Activated naive CD8-positive, alpha-beta T cell treated with anti-CD3 and anti-CD28 coated beads for 36 hours (primary cell): ENCODE measurements around the gene TBC1D22A. TPM values are rescaled to one million over a fixed set of nuclear protein-coding genes. Genes with fewer than 3 reads are reported as not detected.

Source experiments
- DNase-seq: peaks from one replicate; pipeline ENCODE4 v3.0.0; 2021
- H3K27ac Mint-ChIP-seq: one replicate; pipeline ENCODE4 v1.8.0; 2022; ENCODE audit warnings: mild to moderate bottlenecking, moderate library complexity, mixed read lengths
- H3K27me3 Mint-ChIP-seq: one replicate; pipeline ENCODE4 v1.8.0; 2022; ENCODE audit warnings: mild to moderate bottlenecking, mixed read lengths
- H3K36me3 Mint-ChIP-seq: one replicate; pipeline ENCODE4 v1.8.0; 2021; ENCODE audit warnings: mild to moderate bottlenecking, mixed read lengths
- H3K4me1 Mint-ChIP-seq: one replicate; pipeline ENCODE4 v1.8.0; 2021; ENCODE audit warnings: mixed read lengths
- H3K4me3 Mint-ChIP-seq: one replicate; pipeline ENCODE4 v1.8.0; 2022; ENCODE audit warnings: mild to moderate bottlenecking, moderate library complexity, mixed read lengths
- H3K9me3 Mint-ChIP-seq: one replicate; pipeline ENCODE4 v1.8.0; 2022; ENCODE audit warnings: mixed read lengths
- total RNA-seq, 2 experiments: library from RNA; stranded (reverse); gene quantifications; one replicate each; pipeline ENCODE4 v1.2.3, GENCODE V29; 2021

Gene TBC1D22A
- total RNA-seq, 2 experiments from 2014 or later: 42.1 to 42.4 TPM

DNA sequence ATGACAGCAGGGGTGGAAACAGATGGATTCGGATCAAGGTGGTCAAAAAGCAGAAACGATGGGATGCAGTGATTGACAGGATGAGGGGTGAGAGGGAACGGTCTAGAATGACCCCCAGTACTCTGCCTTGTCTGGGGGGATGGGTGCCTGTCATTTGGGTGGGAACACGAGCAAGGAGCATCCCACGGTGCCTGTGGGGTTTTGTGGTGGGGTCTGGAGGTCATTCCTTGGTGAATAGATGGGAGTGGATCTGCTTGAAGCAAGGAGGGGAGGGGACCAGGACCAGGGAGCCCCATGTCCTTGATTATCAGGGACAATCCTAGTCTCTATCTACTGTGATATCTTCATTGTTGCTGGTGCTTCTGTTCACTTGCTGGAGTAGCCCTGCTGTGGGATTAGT lies 16.3 kb upstream of the TBC1D22A start:
- Mint-ChIP-seq H3K36me3 (no peaks in the 10 kb centered on the region), H3K27me3 (no peaks in the 10 kb centered on the region), H3K4me1 (peaks cover 22% of the 10 kb centered on the region), H3K27ac (no peak overlapping the region), H3K4me3 (no peak overlapping the region), H3K9me3 (peaks cover 7% of the 10 kb centered on the region)
- DNase-seq: no peak

DNA sequence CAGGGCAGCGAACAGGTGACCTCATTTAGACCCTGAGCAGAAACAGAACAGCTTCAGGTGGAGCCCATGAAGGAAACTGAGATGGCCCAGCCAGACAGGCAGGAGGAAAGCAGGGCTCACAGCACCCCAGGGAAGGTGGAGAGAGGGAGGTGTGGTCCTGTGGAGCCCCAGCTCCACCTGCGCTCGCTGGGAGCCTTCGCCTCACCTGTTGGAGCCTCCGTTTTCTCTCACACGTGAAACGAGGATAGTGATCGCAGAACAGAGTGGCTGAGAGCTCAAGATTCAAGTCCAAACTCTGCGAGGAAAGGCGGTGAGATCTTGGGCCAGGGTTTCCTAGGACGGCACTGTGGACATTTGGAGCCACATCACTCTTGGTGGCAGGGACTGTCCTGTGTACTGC lies 15.8 kb upstream of the TBC1D22A start:
- DNase-seq: no peak
- no peaks in the 10 kb centered on the region for H3K27me3 Mint-ChIP-seq
- no peak overlapping the region for H3K27ac Mint-ChIP-seq
- H3K36me3 Mint-ChIP-seq: no peaks in the 10 kb centered on the region
- no peak overlapping the region for H3K4me3 Mint-ChIP-seq
- peaks cover 22% of the 10 kb centered on the region for H3K4me1 Mint-ChIP-seq
- peaks cover 7% of the 10 kb centered on the region for H3K9me3 Mint-ChIP-seq

DNA sequence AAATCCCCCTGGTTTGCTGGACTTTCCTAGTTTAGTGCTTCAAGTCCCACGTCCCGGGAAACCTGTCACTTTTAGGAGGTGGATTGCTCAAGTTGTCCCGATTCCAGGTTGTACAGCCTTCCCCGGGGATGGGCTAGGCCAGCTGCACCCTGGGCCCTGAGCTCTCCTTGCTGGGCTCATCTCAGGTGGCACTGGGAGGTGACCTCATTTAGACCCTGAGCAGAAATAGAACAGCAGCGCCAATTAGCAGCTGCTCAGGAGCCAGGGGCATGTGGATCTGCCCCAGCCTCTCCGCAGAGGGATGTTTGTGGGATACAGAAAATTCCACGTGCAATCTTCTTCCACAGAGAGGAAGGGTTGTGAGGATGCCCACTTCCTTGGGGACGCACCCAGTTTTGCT lies 14.8 kb upstream of the TBC1D22A start:
- H3K36me3 Mint-ChIP-seq: no peaks in the 10 kb centered on the region
- H3K9me3 Mint-ChIP-seq: peaks cover 6% of the 10 kb centered on the region
- H3K4me3 Mint-ChIP-seq: no peak overlapping the region
- H3K4me1 Mint-ChIP-seq: peaks cover 22% of the 10 kb centered on the region
- H3K27me3 Mint-ChIP-seq: no peaks in the 10 kb centered on the region
- H3K27ac Mint-ChIP-seq: no peak overlapping the region
- no peak for DNase-seq

DNA sequence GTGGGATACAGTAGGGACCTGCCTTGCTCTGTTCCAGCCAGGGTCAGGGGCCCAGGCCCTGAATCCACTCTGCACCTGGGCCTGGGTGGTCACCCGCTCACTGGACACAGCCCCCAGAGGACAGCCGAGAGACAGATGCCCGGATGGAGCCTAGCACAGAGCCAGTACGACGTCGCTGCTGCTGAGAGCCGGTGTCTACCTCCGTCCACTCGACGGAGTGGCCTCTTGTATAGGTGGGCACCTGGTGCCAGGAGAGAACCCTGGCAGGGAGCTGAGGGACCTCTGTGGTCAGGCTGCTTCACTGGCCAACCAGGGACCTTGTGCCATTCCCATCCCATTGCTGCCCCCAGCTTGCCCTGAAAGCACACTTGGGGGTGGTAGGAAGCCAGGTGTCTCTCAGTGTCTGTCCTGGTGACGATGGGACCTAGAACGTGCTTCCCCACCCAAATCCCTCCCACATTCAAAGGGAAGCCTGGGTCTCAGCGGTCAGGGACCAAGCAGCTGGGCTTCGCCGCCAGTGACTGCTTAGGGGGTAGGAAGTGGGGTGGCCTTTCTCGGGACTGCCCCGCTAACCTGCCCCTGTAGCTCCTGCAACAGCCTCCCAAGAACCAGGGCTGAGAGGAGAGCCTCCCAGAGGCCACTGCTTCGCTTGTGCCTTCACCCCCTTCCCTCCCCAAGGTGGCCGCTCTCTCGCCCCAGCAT lies 14.1 kb upstream of the TBC1D22A start:
- Mint-ChIP-seq H3K36me3 (no peaks in the 10 kb centered on the region), H3K27ac (peak overlapping the region; percentile 81), H3K4me1 (peaks cover 22% of the 10 kb centered on the region), H3K27me3 (no peaks in the 10 kb centered on the region), H3K4me3 (no peak overlapping the region), H3K9me3 (no peaks in the 10 kb centered on the region)
- no peak for DNase-seq

DNA sequence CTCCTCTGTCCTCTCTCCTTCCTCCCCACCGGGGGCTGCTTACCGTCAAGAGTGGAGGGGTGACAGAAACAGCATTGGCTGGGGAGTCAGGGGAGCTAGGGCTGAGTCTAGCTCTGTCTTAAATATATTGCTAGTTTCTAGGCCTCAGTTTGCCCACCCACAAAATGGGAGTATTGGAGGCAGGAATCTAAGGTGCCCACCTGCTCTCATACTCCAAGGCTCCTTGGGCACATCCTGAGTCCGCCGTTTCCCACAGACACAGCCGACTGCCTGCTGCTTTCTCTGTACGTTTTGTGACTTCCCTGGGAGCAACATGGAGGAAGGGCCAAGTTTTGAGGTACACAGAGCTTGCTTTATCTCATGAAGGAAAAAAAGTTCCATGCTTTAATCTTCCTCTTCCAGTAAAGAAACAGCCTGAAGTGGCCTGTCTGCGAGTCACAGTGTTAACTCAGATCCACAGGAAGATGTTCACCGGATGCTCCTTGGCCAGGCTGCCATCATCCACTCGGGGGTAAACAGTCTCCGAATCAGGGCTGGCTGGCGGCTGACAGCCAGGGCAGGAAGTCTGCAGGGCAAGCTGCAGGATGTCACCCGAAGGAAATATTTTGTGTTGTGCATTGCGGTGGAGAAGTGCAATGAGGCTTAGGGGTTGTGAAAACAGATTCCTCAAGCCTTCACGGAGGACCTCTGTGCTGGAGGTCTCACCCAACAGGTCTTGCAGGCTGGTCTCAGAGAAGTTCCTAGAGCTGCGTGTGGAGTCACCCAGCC lies 13.4 kb upstream of the TBC1D22A start:
- DNase-seq: peak; percentile 46
- H3K27me3 Mint-ChIP-seq: no peaks in the 10 kb centered on the region
- peak overlapping the region; percentile 57 for H3K4me3 Mint-ChIP-seq
- peaks cover 23% of the 10 kb centered on the region for H3K4me1 Mint-ChIP-seq
- H3K27ac Mint-ChIP-seq: peak overlapping the region; percentile 81
- no peaks in the 10 kb centered on the region for H3K9me3 Mint-ChIP-seq
- no peaks in the 10 kb centered on the region for H3K36me3 Mint-ChIP-seq

DNA sequence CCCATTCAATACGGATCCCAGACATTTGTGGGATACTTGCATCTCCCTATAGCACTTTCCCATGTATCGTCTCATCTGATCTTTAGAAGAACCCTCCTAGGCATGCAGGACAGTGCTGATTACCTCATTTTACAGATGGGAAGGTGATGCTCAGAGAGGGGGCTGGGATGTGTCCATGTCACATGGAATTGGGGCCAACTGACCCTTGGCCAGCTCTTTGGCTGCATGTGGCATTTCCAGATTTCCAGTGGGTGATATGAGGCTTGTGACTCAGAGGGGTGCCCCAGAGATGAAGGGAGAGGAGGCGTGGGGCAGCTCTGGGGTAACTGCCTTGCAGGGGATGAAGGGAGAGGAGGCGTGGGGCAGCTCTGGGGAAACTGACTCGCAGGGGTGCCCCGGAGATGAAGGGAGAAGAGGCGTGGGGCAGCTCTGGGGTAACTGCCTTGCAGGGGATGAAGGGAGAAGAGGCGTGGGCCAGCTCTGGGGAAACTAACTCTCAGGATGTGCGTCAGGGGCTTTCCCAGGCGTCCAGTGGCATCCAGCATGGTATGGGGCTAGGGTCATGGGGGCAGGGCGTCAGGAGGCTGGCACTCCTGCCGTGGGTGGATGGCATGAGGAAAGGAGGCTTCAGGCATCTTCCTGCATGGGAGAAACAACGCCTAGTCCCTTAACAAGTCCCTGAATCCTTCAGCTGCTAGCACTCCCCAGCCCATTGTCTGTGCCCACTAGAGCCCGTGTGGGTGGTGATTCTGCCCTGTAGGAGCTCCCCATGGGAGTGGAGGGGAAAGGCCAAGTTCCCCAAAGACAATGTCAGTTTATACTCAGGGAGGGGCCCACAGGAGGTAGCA lies 12.5 kb upstream of the TBC1D22A start:
- Mint-ChIP-seq H3K4me3 (peak overlapping the region; percentile 57), H3K36me3 (no peaks in the 10 kb centered on the region), H3K9me3 (no peaks in the 10 kb centered on the region), H3K27me3 (no peaks in the 10 kb centered on the region), H3K27ac (peak overlapping the region; percentile 81), H3K4me1 (peaks cover 27% of the 10 kb centered on the region)
- no peak for DNase-seq

DNA sequence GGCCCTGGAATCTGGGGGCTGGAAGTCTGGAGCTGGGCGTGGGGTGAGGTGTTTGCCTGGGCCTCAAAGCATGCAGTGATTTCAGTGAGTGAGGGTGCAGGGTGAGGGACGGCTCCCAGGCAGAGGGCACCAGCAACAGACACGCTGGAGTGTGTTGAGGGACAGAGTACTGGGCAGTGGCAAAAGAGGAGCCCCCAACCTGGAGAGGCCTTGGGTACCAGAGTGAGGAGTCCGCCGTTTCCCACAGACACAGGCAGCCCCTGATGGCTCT lies 12.0 kb upstream of the TBC1D22A start:
- DNase-seq: no peak
- no peak overlapping the region for H3K27ac Mint-ChIP-seq
- H3K4me3 Mint-ChIP-seq: no peak overlapping the region
- peaks cover 27% of the 10 kb centered on the region for H3K4me1 Mint-ChIP-seq
- H3K36me3 Mint-ChIP-seq: no peaks in the 10 kb centered on the region
- no peaks in the 10 kb centered on the region for H3K9me3 Mint-ChIP-seq
- no peaks in the 10 kb centered on the region for H3K27me3 Mint-ChIP-seq

DNA sequence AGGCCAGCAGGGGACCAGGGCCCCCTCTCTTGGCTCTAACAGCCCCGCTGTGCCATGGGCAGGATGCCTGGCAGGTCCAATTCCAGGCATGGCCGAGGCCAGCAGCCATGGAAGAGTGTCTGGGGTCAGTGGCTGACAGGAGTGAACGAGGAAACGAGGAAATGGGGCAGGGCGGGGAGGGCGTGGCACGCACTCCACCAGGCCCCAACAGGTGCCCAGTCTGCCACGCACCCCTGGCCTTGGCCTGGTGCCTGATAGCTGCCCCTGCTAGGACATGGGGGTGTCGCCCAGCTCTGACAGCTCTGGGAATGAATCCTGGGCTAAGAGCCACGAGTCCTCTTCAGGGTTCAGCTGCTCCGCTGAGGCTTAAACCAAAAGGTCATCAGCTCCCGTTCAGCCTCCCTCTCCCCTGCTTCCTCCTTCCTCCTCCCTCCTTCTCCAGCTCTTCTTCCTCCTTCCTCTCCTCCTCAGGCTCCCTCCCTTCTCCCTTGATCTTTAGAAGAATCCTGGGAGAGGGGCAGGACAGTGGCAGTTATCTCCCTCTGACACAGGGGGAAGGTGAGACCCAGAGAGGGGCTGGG lies 11.5 kb upstream of the TBC1D22A start:
- Mint-ChIP-seq H3K4me3 (no peak overlapping the region), H3K9me3 (no peaks in the 10 kb centered on the region), H3K4me1 (peaks cover 27% of the 10 kb centered on the region), H3K36me3 (no peaks in the 10 kb centered on the region), H3K27me3 (no peaks in the 10 kb centered on the region), H3K27ac (no peak overlapping the region)
- no peak for DNase-seq

DNA sequence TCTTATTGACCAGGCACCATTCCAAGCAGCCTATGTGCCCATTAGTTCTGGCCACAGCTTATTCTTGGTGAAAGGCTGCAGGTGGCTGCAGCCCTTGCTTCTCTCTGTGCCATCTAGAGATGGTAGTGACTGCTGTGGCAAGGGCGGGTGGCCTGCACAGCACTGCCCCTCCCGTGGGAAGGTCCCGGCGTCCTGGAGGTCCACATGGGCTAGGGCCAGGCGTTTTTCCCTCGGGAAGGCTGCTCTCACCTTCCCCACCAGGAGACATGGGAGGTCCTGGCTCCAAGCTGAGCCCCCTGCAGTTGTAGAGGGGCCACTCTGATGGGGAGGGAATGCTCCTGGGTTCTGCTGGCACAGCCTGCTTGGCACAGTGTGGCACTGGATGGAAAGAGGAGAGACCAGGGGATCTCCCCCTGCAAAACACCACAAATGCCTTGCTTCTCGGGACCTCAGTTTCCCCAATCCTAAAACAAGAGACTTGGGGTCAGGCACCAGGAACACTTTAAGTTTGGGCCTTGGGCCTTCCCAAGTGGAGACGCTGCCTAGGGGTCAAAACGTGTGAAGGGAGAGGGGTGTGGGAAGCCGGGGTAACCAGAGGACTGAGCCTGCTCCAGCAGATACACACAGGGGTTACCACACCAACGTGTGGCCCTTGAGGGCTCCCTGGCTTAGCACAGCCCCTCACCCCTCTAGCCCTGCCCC lies 10.0 kb upstream of the TBC1D22A start:
- peaks cover 10% of the 10 kb centered on the region for H3K36me3 Mint-ChIP-seq
- H3K4me3 Mint-ChIP-seq: no peak overlapping the region
- H3K27ac Mint-ChIP-seq: no peak overlapping the region
- DNase-seq: no peak
- H3K9me3 Mint-ChIP-seq: peaks cover 5% of the 10 kb centered on the region
- no peaks in the 10 kb centered on the region for H3K27me3 Mint-ChIP-seq
- H3K4me1 Mint-ChIP-seq: peaks cover 27% of the 10 kb centered on the region

DNA sequence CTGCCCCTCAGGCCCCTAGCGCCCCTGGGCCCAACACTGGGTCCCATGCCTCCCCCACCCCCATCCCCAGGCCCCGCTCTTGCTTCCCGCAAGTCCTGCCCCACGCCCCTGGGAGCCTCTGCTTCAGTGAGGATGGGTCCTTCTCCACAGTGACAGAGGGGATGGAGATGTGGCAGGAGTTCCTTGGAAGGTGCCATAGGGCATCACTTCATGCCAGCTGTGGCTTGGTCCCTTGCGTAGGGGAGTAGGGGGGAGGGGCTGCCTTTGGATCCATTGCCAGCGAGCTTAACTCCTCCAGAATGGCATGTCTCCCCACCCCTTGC lies 9.5 kb upstream of the TBC1D22A start:
- Mint-ChIP-seq H3K27ac (peak overlapping the region; percentile 16), H3K4me3 (no peak overlapping the region), H3K4me1 (peaks cover 27% of the 10 kb centered on the region), H3K9me3 (peaks cover 6% of the 10 kb centered on the region), H3K27me3 (no peaks in the 10 kb centered on the region), H3K36me3 (peaks cover 11% of the 10 kb centered on the region)
- no peak for DNase-seq

DNA sequence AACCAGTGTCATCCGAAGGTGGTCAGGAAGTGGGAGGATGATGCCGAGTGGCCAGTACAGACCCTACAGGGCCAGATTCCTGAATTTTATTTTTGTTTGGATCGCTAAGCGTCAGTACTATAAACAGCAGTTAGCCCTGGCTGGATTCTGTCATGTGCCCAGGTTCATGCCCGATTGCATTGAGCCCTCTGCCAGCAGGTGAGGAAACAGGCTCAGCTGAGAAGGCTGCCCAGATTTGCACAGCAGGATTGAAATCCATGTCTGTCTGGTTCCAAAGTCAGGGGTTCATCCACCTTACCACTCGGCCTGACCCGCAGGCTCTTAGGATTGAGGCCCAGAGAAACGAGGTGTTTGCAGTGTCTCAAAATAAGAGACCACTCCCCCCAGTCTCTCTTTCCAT lies 9.1 kb upstream of the TBC1D22A start:
- Mint-ChIP-seq H3K36me3 (peaks cover 12% of the 10 kb centered on the region), H3K9me3 (peaks cover 6% of the 10 kb centered on the region), H3K27me3 (no peaks in the 10 kb centered on the region), H3K27ac (peak overlapping the region; percentile 16), H3K4me3 (no peak overlapping the region), H3K4me1 (peaks cover 28% of the 10 kb centered on the region)
- no peak for DNase-seq

DNA sequence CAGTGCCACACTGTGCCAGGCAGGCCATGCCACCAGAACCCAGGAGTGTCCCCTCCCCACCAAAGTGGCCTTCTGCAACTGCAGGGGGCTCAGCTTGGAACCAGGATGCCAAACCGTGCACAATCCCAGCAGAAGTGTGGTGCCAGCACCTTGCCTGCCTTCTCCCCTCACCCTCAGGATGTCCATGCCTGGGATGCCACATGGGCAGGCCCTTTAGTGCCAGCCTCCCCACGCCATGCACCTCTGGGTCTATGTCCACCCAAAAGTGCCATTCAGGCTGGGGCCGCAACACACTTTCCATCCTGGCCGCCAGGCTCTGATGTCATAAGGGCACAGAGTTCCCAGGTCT lies 8.7 kb upstream of the TBC1D22A start:
- no peak for DNase-seq
- H3K27me3 Mint-ChIP-seq: no peaks in the 10 kb centered on the region
- peaks cover 6% of the 10 kb centered on the region for H3K9me3 Mint-ChIP-seq
- no peak overlapping the region for H3K4me3 Mint-ChIP-seq
- H3K27ac Mint-ChIP-seq: no peak overlapping the region
- peaks cover 31% of the 10 kb centered on the region for H3K4me1 Mint-ChIP-seq
- peaks cover 16% of the 10 kb centered on the region for H3K36me3 Mint-ChIP-seq

DNA sequence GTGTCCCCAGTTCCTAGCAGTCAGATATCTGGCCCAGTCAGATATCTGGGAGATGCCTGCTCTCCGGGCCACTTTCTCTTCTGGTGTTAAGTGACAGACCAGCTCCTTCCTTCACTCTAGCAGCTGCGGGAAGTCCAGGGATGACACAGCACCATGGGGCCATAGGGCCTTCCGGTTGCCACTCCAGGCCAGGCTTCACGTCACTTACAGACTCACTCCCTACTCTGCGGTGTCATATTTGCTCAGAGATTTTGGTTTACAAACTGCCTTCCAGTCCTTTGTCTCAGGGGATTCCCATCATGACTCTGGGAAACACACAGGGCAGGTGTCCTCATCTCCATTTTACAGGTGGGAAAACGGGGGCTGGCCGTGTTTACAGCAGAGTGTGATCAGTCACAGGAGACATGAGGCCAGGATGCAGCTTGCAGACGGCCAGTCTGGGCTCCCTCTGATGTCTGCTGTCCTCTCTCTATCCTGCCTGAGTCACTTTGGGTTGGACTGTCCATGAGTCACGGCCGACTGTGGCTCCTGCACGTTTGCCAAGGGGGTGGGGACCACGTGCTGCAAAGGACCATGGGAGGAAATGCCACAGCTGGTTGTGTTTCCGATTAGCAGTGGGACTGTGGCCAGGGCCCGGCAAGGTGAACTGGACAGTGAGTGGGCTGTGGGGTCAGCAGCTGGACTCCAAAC lies 8.2 kb upstream of the TBC1D22A start:
- DNase-seq: no peak
- no peak overlapping the region for H3K27ac Mint-ChIP-seq
- peaks cover 20% of the 10 kb centered on the region for H3K36me3 Mint-ChIP-seq
- H3K4me3 Mint-ChIP-seq: no peak overlapping the region
- no peaks in the 10 kb centered on the region for H3K27me3 Mint-ChIP-seq
- peaks cover 31% of the 10 kb centered on the region for H3K4me1 Mint-ChIP-seq
- H3K9me3 Mint-ChIP-seq: peaks cover 6% of the 10 kb centered on the region

DNA sequence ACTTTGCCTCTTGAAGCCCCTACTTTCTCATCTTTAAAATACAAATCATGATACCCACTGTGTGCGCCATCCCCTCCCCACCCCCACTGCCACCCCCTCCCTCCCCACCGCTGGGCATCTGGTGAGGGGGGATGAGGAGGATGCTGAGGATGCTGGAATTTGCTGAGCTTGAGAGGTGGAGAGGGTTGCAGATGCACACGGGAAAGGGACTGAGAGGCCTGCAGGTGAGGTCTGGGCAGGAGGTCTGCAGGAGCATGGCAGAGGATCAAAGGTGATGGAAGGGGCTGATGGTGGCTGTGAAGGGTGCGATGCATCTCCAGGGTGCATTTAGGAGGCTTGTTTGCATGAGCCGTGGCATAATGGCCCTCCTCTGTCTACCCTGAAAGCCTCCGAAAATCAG lies 7.6 kb upstream of the TBC1D22A start:
- H3K36me3 Mint-ChIP-seq: peaks cover 20% of the 10 kb centered on the region
- no peak overlapping the region for H3K4me3 Mint-ChIP-seq
- no peak overlapping the region for H3K27ac Mint-ChIP-seq
- DNase-seq: no peak
- H3K9me3 Mint-ChIP-seq: peaks cover 6% of the 10 kb centered on the region
- H3K27me3 Mint-ChIP-seq: no peaks in the 10 kb centered on the region
- H3K4me1 Mint-ChIP-seq: peaks cover 27% of the 10 kb centered on the region
